Kidney epithelial cell (primary cell): Measurements from ENCODE around the gene BLOC1S2. TPM values are rescaled to one million over a fixed set of nuclear protein-coding genes. Genes with fewer than 3 reads are reported as not detected.

ENCODE experiments used
- DNase-seq: peaks from one replicate; pipeline ENCODE4 v3.0.0-alpha.2; 2010; ENCODE audit warnings: low read depth
- H3K27me3 ChIP-seq: 2 replicates; pipeline ENCODE4 v1.6.0; 2011; ENCODE audit warnings: low read length; ENCODE audit not compliant: control insufficient read depth, insufficient read depth
- H3K36me3 ChIP-seq: 2 replicates; pipeline ENCODE4 v1.5.1; 2011; ENCODE audit warnings: low read length; ENCODE audit not compliant: control insufficient read depth, insufficient read depth
- H3K4me3 ChIP-seq: 2 replicates; pipeline ENCODE4 v1.5.1; 2011; ENCODE audit warnings: low read depth, mild to moderate bottlenecking, control low read depth, low read length
- total RNA-seq: library from RNA; depleted of rRNA; stranded (reverse); fragments of >200 nt; gene quantifications from 2 replicates; pipeline ENCODE4 v1.2.3, GENCODE V29; 2015
- TF ChIP-seq, protein P1 (sequence below): IDR thresholded peaks from 2 replicates; pipeline ENCODE4 v1.5.1; 2011; ENCODE audit warnings: mild to moderate bottlenecking, moderate library complexity, low read length, control low read depth, inconsistent platforms; ENCODE audit not compliant: insufficient read depth, poor library complexity, severe bottlenecking

BLOC1S2 gene
- total RNA-seq, 1 donor from 2014 or later, result 81.7 TPM

DNA sequence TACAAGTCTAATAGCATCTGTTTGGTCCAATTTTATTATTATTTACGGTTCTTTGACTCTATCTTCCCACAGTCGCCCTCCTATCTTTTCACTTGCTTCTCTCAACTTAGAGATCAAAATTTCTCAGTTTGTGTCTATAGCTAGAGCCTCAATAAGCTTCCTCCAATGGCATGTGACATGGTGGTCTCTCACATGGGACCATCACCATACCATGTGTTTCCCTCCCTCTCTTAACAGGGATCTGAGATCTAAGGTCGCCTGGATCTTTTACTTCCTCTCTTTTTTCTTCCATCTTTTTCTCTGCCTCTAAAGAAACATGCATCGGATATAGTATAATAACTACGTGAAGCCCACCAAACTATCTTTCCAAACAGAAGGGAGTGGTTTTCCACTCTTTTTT lies 41.7 kb upstream of the BLOC1S2 start:
- TF ChIP-seq, protein P1, sequence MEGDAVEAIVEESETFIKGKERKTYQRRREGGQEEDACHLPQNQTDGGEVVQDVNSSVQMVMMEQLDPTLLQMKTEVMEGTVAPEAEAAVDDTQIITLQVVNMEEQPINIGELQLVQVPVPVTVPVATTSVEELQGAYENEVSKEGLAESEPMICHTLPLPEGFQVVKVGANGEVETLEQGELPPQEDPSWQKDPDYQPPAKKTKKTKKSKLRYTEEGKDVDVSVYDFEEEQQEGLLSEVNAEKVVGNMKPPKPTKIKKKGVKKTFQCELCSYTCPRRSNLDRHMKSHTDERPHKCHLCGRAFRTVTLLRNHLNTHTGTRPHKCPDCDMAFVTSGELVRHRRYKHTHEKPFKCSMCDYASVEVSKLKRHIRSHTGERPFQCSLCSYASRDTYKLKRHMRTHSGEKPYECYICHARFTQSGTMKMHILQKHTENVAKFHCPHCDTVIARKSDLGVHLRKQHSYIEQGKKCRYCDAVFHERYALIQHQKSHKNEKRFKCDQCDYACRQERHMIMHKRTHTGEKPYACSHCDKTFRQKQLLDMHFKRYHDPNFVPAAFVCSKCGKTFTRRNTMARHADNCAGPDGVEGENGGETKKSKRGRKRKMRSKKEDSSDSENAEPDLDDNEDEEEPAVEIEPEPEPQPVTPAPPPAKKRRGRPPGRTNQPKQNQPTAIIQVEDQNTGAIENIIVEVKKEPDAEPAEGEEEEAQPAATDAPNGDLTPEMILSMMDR, result no peak
- H3K4me3 ChIP-seq, result no peak overlapping the region
- no peak for DNase-seq
- H3K36me3 ChIP-seq, result no peaks in the 10 kb centered on the region
- peaks cover 33% of the 10 kb centered on the region for H3K27me3 ChIP-seq

DNA sequence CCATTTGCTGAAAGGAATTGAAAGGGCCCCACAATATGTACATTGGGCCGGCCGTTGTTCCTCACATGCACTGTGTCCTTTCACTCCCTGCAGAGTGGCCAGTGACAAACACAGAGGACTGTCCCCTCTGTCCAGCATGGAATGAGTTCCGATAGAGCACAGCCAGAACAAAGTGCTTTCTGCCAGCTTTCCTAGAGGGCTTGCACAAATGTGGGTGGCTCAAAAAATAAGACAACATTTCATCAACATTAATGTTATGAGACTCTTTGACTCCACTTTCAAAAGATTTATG lies 41.2 kb upstream of the BLOC1S2 start:
- no peak overlapping the region for H3K4me3 ChIP-seq
- no peak for DNase-seq
- TF ChIP-seq, protein P1, result no peak
- H3K27me3 ChIP-seq, result peaks cover 31% of the 10 kb centered on the region
- no peaks in the 10 kb centered on the region for H3K36me3 ChIP-seq

DNA sequence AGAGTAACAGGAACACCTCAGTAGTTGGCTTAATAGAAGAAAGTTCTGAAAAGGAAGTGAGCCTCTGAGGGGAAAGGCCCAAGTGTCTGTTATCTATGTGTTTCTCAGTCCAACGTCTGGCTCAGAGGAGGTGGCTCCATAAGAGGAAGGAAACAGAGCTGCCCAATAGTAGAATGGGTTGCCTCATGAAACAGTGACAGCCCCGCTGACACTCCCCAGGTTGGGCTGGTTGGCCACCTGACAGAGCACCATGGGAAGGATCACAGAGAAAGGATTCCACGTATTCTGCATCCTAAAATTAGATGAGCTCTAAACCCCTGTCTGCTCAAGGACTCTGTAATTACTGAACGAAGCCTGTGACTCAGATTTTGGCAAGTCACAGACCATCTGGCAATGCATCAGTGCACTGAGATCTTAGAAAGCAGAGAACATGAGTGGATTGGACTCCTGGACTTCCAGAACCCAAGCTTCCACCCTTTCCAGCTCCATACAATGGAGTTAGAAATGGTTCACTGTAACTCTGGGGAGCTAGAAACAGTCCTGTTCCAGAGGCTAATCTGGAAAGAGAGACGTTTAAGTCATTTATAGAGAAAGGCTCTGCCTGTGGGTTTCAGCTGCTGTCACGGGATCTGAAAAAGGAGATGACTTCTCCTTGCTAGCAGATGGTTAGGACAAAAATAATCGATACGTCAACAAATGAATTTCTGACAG lies 40.7 kb upstream of the BLOC1S2 start:
- peaks cover 31% of the 10 kb centered on the region for H3K27me3 ChIP-seq
- DNase-seq, result no peak
- H3K4me3 ChIP-seq, result no peak overlapping the region
- no peaks in the 10 kb centered on the region for H3K36me3 ChIP-seq
- TF ChIP-seq, protein P1, result no peak

DNA sequence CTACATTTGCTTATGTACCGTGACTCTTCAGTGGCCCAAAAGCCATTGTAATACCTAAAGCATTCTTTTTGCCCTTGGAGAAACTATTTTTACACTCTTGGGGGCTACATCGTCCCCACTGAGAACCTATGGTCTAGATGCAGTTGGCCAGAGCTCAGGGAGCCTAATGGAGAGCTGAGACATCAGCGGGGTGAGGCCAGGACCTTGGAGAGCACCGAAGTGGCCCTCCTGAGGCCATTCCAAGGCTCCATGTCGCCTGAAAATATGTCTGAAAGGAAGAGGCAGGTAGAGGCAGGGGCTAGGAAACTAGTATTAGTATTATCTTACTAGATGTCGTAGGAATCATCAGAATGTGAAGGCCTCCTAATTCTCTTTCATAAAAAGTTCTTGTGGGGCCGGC lies 38.7 kb upstream of the BLOC1S2 start:
- Histone ChIP-seq H3K4me3 (no peak overlapping the region), H3K27me3 (peaks cover 17% of the 10 kb centered on the region), H3K36me3 (no peaks in the 10 kb centered on the region)
- no peak for DNase-seq
- TF ChIP-seq, protein P1, result no peak

DNA sequence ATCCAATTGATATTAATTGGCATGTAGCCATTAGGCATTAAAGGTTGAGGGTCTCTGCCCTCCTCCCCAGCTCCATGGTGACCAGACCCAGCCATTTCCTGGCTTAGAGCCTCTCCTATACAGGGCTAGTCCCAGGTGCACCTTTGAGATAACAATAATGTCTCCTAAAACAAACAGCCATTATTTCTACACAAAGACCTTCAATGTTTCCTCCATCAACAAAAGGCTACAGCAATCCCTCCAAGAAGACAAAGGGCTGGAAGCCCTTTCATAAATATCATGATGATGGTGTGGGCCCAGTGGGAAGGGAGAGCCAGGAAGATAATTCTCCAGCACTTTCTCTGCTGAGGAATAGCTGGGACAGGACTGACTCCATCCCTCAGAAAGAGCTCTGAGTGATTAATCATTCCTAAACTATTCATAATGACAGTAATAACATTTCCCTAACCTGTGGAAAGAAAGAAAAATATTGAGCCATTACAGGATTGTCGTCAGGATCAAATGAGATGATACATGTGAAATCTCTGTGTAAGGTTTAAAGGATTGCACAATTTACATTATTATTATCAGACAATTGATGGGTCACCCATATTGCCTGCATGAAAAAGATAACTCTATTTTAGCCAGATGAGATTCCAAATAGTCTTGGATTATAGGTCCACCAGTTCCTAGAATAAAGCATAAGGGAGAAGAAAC lies 33.4 kb upstream of the BLOC1S2 start:
- Histone ChIP-seq H3K27me3 (peaks cover 2% of the 10 kb centered on the region), H3K36me3 (no peaks in the 10 kb centered on the region), H3K4me3 (no peak overlapping the region)
- TF ChIP-seq, protein P1, result no peak
- DNase-seq, result no peak

DNA sequence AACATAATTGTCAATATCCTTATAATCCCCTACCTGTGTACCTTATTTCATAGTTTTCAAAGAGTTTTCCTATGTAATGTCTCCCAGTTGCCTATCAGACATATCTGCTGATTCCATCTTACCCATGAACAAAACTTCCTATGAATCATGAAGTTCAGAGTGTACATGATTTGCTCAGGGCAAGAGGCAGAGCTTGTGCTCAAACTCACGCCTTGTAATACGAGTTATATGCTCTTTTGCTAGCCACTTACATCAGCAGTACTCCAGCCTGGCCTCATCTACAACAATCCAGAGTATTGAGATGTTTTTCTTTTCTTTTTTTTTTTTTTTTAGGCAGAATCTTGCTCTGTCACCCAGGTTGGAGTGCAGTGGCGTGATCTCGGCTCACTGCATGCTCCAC lies 31.7 kb upstream of the BLOC1S2 start:
- H3K27me3 ChIP-seq, result peaks cover 7% of the 10 kb centered on the region
- H3K4me3 ChIP-seq, result no peak overlapping the region
- no peak for DNase-seq
- H3K36me3 ChIP-seq, result no peaks in the 10 kb centered on the region
- TF ChIP-seq, protein P1, result no peak
